H9 (cell line): Measurements from ENCODE around the gene IFIT1. TPM values are rescaled to one million over a fixed set of nuclear protein-coding genes. Genes with fewer than 3 reads are reported as not detected.

Experiments
- DNase-seq: peaks from one replicate; pipeline ENCODE4 v3.0.0-alpha.2; 2017
- H2AFZ ChIP-seq: one replicate; pipeline ENCODE4 v1.6.1; 2013; ENCODE audit warnings: mild to moderate bottlenecking, low read length, control low read depth, moderate library complexity
- H2AK5ac ChIP-seq: 2 replicates; pipeline ENCODE4 v1.6.1; 2013; ENCODE audit warnings: low read length, control low read depth, mixed read lengths; ENCODE audit not compliant: insufficient read length
- H2BK120ac ChIP-seq: one replicate; pipeline ENCODE4 v1.6.1; 2013; ENCODE audit warnings: low read depth, mild to moderate bottlenecking, low read length, control low read depth, inconsistent platforms; ENCODE audit not compliant: poor library complexity, severe bottlenecking
- H2BK12ac ChIP-seq: 2 replicates; pipeline ENCODE4 v1.6.1; 2013; ENCODE audit warnings: low read length, control low read depth, mixed read lengths, low read depth; ENCODE audit not compliant: insufficient read length
- H2BK15ac ChIP-seq: 2 replicates; pipeline ENCODE4 v1.6.1; 2013; ENCODE audit warnings: low read depth, low read length, control low read depth
- H2BK20ac ChIP-seq: one replicate; pipeline ENCODE4 v1.6.1; 2013; ENCODE audit warnings: low read depth, mild to moderate bottlenecking, low read length, control low read depth, inconsistent platforms; ENCODE audit not compliant: poor library complexity, severe bottlenecking
- H2BK5ac ChIP-seq: 2 replicates; pipeline ENCODE4 v1.6.1; 2013; ENCODE audit warnings: low read length, control low read depth, mixed read lengths; ENCODE audit not compliant: insufficient read length
- H3K14ac ChIP-seq: 2 replicates; pipeline ENCODE4 v1.6.1; 2013; ENCODE audit warnings: low read length, control low read depth; ENCODE audit not compliant: insufficient read depth
- H3K18ac ChIP-seq: 2 replicates; pipeline ENCODE4 v1.6.1; 2013; ENCODE audit warnings: low read depth, mild to moderate bottlenecking, mixed read lengths, low read length, control low read depth; ENCODE audit not compliant: insufficient read length
- H3K23ac ChIP-seq: 2 replicates; pipeline ENCODE4 v1.6.1; 2013; ENCODE audit warnings: low read length, control low read depth, mixed read lengths, low read depth; ENCODE audit not compliant: insufficient read length
- H3K23me2 ChIP-seq: 2 replicates; pipeline ENCODE4 v1.6.1; 2013; ENCODE audit warnings: low read depth, mild to moderate bottlenecking, mixed read lengths, low read length, control low read depth; ENCODE audit not compliant: insufficient read length, poor library complexity, severe bottlenecking
- H3K27ac ChIP-seq: 2 replicates; pipeline ENCODE4 v1.5.1; 2013; ENCODE audit warnings: low read length, control low read depth, mixed read lengths, low read depth; ENCODE audit not compliant: insufficient read length
- H3K27me3 ChIP-seq: 2 replicates; pipeline ENCODE4 v1.6.1; 2013; ENCODE audit warnings: low read length, control low read depth, inconsistent platforms; ENCODE audit not compliant: insufficient read depth
- H3K4ac ChIP-seq: 2 replicates; pipeline ENCODE4 v1.6.1; 2013; ENCODE audit warnings: low read depth, mild to moderate bottlenecking, control low read depth, inconsistent platforms, low read length, moderate library complexity
- H3K4me1 ChIP-seq: 2 replicates; pipeline ENCODE4 v1.6.1; 2013; ENCODE audit warnings: low read length, control low read depth, inconsistent platforms; ENCODE audit not compliant: insufficient read depth
- H3K4me2 ChIP-seq: 2 replicates; pipeline ENCODE4 v1.6.1; 2013; ENCODE audit warnings: low read length, control low read depth, mixed read lengths; ENCODE audit not compliant: insufficient read length, insufficient read depth
- H3K56ac ChIP-seq: 2 replicates; pipeline ENCODE4 v1.6.1; 2013; ENCODE audit warnings: low read depth, mild to moderate bottlenecking, mixed read lengths, low read length, control low read depth; ENCODE audit not compliant: insufficient read length
- H3K79me1 ChIP-seq: 2 replicates; pipeline ENCODE4 v1.6.1; 2013; ENCODE audit warnings: low read depth, mild to moderate bottlenecking, moderate library complexity, low read length, control low read depth, inconsistent platforms; ENCODE audit not compliant: insufficient read depth, poor library complexity, severe bottlenecking
- H3K79me2 ChIP-seq: 2 replicates; pipeline ENCODE4 v1.6.1; 2013; ENCODE audit warnings: low read length, control low read depth, inconsistent platforms; ENCODE audit not compliant: insufficient read depth
- H3K9ac ChIP-seq: 2 replicates; pipeline ENCODE4 v1.6.1; 2013; ENCODE audit warnings: low read length, control low read depth, mixed read lengths; ENCODE audit not compliant: insufficient read length; ENCODE audit errors: extremely low read depth
- H3K9me3 ChIP-seq: one replicate; pipeline ENCODE4 v1.6.1; 2013; ENCODE audit warnings: low read depth, low read length, inconsistent platforms; ENCODE audit not compliant: control insufficient read depth
- H3T11ph ChIP-seq: one replicate; pipeline ENCODE4 v1.6.1; 2013; ENCODE audit warnings: mild to moderate bottlenecking, low read length, control low read depth, inconsistent platforms
- H4K20me1 ChIP-seq: one replicate; pipeline ENCODE4 v1.6.1; 2013; ENCODE audit not compliant: control insufficient read depth, insufficient read length, insufficient read depth
- H4K5ac ChIP-seq: 2 replicates; pipeline ENCODE4 v1.6.1; 2013; ENCODE audit warnings: low read depth, mild to moderate bottlenecking, mixed read lengths, low read length, control low read depth; ENCODE audit not compliant: insufficient read length
- H4K8ac ChIP-seq: replicated peaks from 2 replicates; pipeline ENCODE4 v1.6.1; 2013; ENCODE audit warnings: low read length, control low read depth, mixed read lengths, low read depth; ENCODE audit not compliant: insufficient read length
- H4K91ac ChIP-seq: 2 replicates; pipeline ENCODE4 v1.6.1; 2013; ENCODE audit warnings: low read depth, mild to moderate bottlenecking, moderate library complexity, mixed read lengths, low read length, control low read depth; ENCODE audit not compliant: insufficient read length
- H3K27ac Mint-ChIP-seq, 3 experiments: 2 replicates in 2 of 3; 3 replicates in 1 of 3; pipeline ENCODE4 v1.8.0; 2020 to 2021; ENCODE audit warnings: mixed read lengths in 3 of 3, mild to moderate bottlenecking in 1 of 3, moderate library complexity in 1 of 3
- H3K27me3 Mint-ChIP-seq: 2 replicates; pipeline ENCODE4 v1.8.0; 2021; ENCODE audit warnings: low read depth, mild to moderate bottlenecking, moderate library complexity, mixed read lengths
- H3K36me3 Mint-ChIP-seq, 3 experiments: 2 replicates in 2 of 3; 3 replicates in 1 of 3; pipeline ENCODE4 v1.8.0; 2020 to 2021; ENCODE audit warnings: low read depth in 3 of 3, mixed read lengths in 3 of 3; ENCODE audit not compliant: insufficient read depth in 1 of 3
- H3K4me1 Mint-ChIP-seq, 2 experiments: 2 replicates each; pipeline ENCODE4 v1.8.0; 2020; ENCODE audit warnings: mixed read lengths in 2 of 2
- H3K4me3 Mint-ChIP-seq, 2 experiments: 2 replicates in 1 of 2; 3 replicates in 1 of 2; pipeline ENCODE4 v1.8.0; 2020 to 2021; ENCODE audit warnings: mild to moderate bottlenecking in 2 of 2, mixed read lengths in 2 of 2, moderate library complexity in 1 of 2
- H3K9me3 Mint-ChIP-seq, 2 experiments: 2 replicates in 1 of 2; 3 replicates in 1 of 2; pipeline ENCODE4 v1.8.0; 2020; ENCODE audit warnings: mild to moderate bottlenecking in 2 of 2, mixed read lengths in 2 of 2, moderate library complexity in 1 of 2
- WGBS: extraction: QIAGEN DNeasy Blood & Tissue Kit; methylation state at CpG from one replicate; pipeline ENCODE4 v1.1.7; 2013; ENCODE audit warnings: missing lambda C conversion rate, low lambda C conversion rate, mixed read lengths; ENCODE audit not compliant: insufficient read length; ENCODE audit errors: extremely low coverage; 5-methylcytosine and 5-hydroxymethylcytosine counted together
- total RNA-seq: library from RNA; stranded (reverse); gene quantifications from 2 replicates; pipeline ENCODE4 v1.2.1, GENCODE V29; 2021
- TF ChIP-seq, protein P1 (sequence below): fragments of 200-600 bp; sonication (generic); conservative IDR thresholded peaks from 3 replicates; pipeline ENCODE4 v1.8.0; 2021; ENCODE audit warnings: antibody characterized with exemption, mild to moderate bottlenecking

Gene IFIT1
- total RNA-seq, 1 experiment from 2014 or later, result 1.2 TPM

DNA sequence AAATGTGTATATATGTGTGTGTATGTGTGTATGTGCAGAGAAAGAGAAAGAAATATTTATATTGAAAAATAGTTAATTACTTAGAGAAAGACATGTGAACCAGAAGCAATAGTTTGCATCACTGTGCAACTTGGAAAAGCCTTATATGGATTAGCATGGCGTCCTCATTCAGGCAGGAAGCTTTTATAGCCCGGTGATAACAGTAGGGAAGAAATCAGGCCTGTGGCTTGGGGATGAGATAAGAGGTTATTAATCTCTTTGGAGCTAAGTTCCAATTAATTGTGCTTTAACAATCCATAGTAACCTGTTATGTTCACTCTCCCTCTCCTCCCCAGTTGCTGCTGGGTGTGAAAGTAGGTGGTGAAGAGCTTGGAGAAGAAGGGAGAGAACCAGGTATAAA, 58.5 kb downstream of the IFIT1 start:
- H3K4me3 Mint-ChIP-seq, result no peak overlapping the region
- no peak overlapping the region for H3K14ac ChIP-seq
- H3K27ac Mint-ChIP-seq, result no peak overlapping the region
- no peaks in the 10 kb centered on the region for H3K27me3 ChIP-seq
- TF ChIP-seq, protein P1, sequence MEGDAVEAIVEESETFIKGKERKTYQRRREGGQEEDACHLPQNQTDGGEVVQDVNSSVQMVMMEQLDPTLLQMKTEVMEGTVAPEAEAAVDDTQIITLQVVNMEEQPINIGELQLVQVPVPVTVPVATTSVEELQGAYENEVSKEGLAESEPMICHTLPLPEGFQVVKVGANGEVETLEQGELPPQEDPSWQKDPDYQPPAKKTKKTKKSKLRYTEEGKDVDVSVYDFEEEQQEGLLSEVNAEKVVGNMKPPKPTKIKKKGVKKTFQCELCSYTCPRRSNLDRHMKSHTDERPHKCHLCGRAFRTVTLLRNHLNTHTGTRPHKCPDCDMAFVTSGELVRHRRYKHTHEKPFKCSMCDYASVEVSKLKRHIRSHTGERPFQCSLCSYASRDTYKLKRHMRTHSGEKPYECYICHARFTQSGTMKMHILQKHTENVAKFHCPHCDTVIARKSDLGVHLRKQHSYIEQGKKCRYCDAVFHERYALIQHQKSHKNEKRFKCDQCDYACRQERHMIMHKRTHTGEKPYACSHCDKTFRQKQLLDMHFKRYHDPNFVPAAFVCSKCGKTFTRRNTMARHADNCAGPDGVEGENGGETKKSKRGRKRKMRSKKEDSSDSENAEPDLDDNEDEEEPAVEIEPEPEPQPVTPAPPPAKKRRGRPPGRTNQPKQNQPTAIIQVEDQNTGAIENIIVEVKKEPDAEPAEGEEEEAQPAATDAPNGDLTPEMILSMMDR, result no peak
- no peak overlapping the region for H3K4me2 ChIP-seq
- H2BK20ac ChIP-seq, result no peak overlapping the region
- H3K23ac ChIP-seq, result no peak overlapping the region
- no peak overlapping the region for H3T11ph ChIP-seq
- H2AK5ac ChIP-seq, result no peak overlapping the region
- H4K8ac ChIP-seq, result no peak overlapping the region
- no peak overlapping the region for H3K27ac ChIP-seq
- H2BK120ac ChIP-seq, result no peak overlapping the region
- no peaks in the 10 kb centered on the region for H3K79me1 ChIP-seq
- H2BK12ac ChIP-seq, result no peak overlapping the region
- no peaks in the 10 kb centered on the region for H3K9me3 ChIP-seq
- no peak overlapping the region for H2BK5ac ChIP-seq
- no peak overlapping the region for H3K4ac ChIP-seq
- no peaks in the 10 kb centered on the region for H4K20me1 ChIP-seq
- no peak overlapping the region for H2BK15ac ChIP-seq
- WGBS, result no CpG with 5 or more reads among the region's 2 CpGs
- H3K23me2 ChIP-seq, result no peaks in the 10 kb centered on the region
- no peak overlapping the region for H4K5ac ChIP-seq
- H3K4me1 ChIP-seq, result no peaks in the 10 kb centered on the region; the same call in 1 of the 2 replicates
- H3K4me1 Mint-ChIP-seq, result peaks cover 0 to 6% of the 10 kb centered on the region in 2 experiments; a peak in 2 of 4 replicates
- peaks cover 5% of the 10 kb centered on the region for H3K27me3 Mint-ChIP-seq
- peaks cover 2 to 3% (median 2%) of the 10 kb centered on the region in 3 experiments; a peak in 3 of 7 replicates for H3K36me3 Mint-ChIP-seq
- H2AFZ ChIP-seq, result no peak overlapping the region
- H3K79me2 ChIP-seq, result no peaks in the 10 kb centered on the region
- DNase-seq, result no peak
- H3K9me3 Mint-ChIP-seq, result peaks cover 2 to 3% of the 10 kb centered on the region in 2 experiments; a peak in 3 of 5 replicates
- H3K18ac ChIP-seq, result no peak overlapping the region
- no peak overlapping the region for H3K9ac ChIP-seq
- no peak overlapping the region for H3K56ac ChIP-seq
- H4K91ac ChIP-seq, result no peak overlapping the region
